Keratinocyte (primary cell): Measurements from ENCODE around the gene CIRBP. TPM values are rescaled to one million over a fixed set of nuclear protein-coding genes. Genes with fewer than 3 reads are reported as not detected.
A peak's percentile ranks its signal among the peaks of the same experiment; 100 is the strongest.

Experiments used
- DNase-seq: peaks from one replicate; pipeline ENCODE4 v3.0.0-alpha.2; 2011; ENCODE audit warnings: low read depth, missing footprints, low spot score
- FAIRE-seq: peaks from 2 replicates; lab custom pipeline; 2011; peaks lifted over from hg19 to GRCh38; lab: Jason Lieb, UNC
- H2AFZ ChIP-seq: 2 replicates; pipeline ENCODE4 v1.6.0; 2012; ENCODE audit warnings: low read length, control low read depth, inconsistent platforms; ENCODE audit not compliant: control insufficient read depth
- H3K27ac ChIP-seq: 2 replicates; pipeline ENCODE4 v1.5.1; 2011; ENCODE audit warnings: low read length; ENCODE audit not compliant: control insufficient read depth, insufficient read depth
- H3K27me3 ChIP-seq: 3 replicates; pipeline ENCODE4 v1.6.0; 2011; ENCODE audit warnings: low read length; ENCODE audit not compliant: control insufficient read depth, insufficient read depth; ENCODE audit errors: extremely low read depth
- H3K36me3 ChIP-seq, 2 experiments: 2 replicates in 1 of 2; 3 replicates in 1 of 2; pipeline ENCODE4 v1.5.1; 2011; ENCODE audit warnings: low read length in 2 of 2, mild to moderate bottlenecking in 1 of 2; ENCODE audit not compliant: control insufficient read depth in 2 of 2, insufficient read depth in 2 of 2; ENCODE audit errors: extremely low read depth in 1 of 2
- H3K4me1 ChIP-seq: 3 replicates; pipeline ENCODE4 v1.5.1; 2011; ENCODE audit warnings: low read length; ENCODE audit not compliant: control insufficient read depth, insufficient read depth; ENCODE audit errors: extremely low read depth
- H3K4me2 ChIP-seq: 3 replicates; pipeline ENCODE4 v1.6.0; 2011; ENCODE audit warnings: low read depth, low read length; ENCODE audit not compliant: control insufficient read depth, insufficient read depth; ENCODE audit errors: extremely low read depth
- H3K4me3 ChIP-seq, 3 experiments: fragments of 200-600 bp in 1 of 3; sonication (generic) in 1 of 3; 2 replicates in 2 of 3; 3 replicates in 1 of 3; pipeline ENCODE4 v1.5.1; 2011 to 2016; ENCODE audit warnings: low read length in 3 of 3, mild to moderate bottlenecking in 3 of 3, control low read depth in 2 of 3, inconsistent platforms in 1 of 3, low read depth in 1 of 3, mixed read lengths in 1 of 3, mixed run types in 1 of 3, moderate library complexity in 1 of 3; ENCODE audit not compliant: control insufficient read depth in 2 of 3, insufficient read depth in 2 of 3; ENCODE audit errors: extremely low read depth in 1 of 3
- H3K79me2 ChIP-seq: 2 replicates; pipeline ENCODE4 v1.6.0; 2012; ENCODE audit warnings: low read length; ENCODE audit not compliant: control insufficient read depth, insufficient read depth
- H3K9ac ChIP-seq: 3 replicates; pipeline ENCODE4 v1.6.0; 2011; ENCODE audit warnings: low read length; ENCODE audit not compliant: control insufficient read depth, insufficient read depth; ENCODE audit errors: extremely low read depth
- H3K9me1 ChIP-seq: 3 replicates; pipeline ENCODE4 v1.6.0; 2011; ENCODE audit warnings: low read length; ENCODE audit not compliant: control insufficient read depth, insufficient read depth; ENCODE audit errors: extremely low read depth
- H3K9me3 ChIP-seq: 2 replicates; pipeline ENCODE4 v1.5.1; 2012; ENCODE audit warnings: low read depth, low read length; ENCODE audit not compliant: control insufficient read depth
- H4K20me1 ChIP-seq: 3 replicates; pipeline ENCODE4 v1.6.0; 2011; ENCODE audit warnings: low read length; ENCODE audit not compliant: control insufficient read depth, insufficient read depth; ENCODE audit errors: extremely low read depth
- EZH2 ChIP-seq: IDR thresholded peaks from one replicate; pipeline ENCODE4 v1.6.1; 2012; ENCODE audit warnings: inconsistent platforms, mild to moderate bottlenecking, low read length, moderate library complexity
- dilution Hi-C: fragments of 300-500 bp; cut with MboI; formaldehyde crosslinking; loops from one replicate; pipeline ENCODE4 v1.7.0; 2020; ENCODE audit warnings: low sequenced_read_pairs; ENCODE audit not compliant: extremely low pct_ligation_motif_present
- polyA plus RNA-seq, 5 experiments: library from polyadenylated mRNA; depleted of rRNA in 3 of 5; stranded (reverse) in 3 of 5; stranded (forward) in 1 of 5; unstranded in 1 of 5; fragments of >200 nt; gene quantifications; 1 replicate in 1 of 5; 2 replicates in 3 of 5; 3 replicates in 1 of 5; pipeline versions ENCODE4 v1.2.1 to v1.2.3, GENCODE V29; 2011 to 2012; ENCODE audit warnings: missing spikeins in 2 of 5, low read depth in 1 of 5, low replicate concordance in 1 of 5
- TF ChIP-seq, protein P1 (sequence below), 3 experiments: IDR thresholded peaks in 1 of 3; conservative IDR thresholded peaks in 1 of 3; optimal IDR thresholded peaks in 1 of 3; 2 replicates in 2 of 3; 3 replicates in 1 of 3; pipeline versions ENCODE3 to v1.5.1; 2011; ENCODE audit warnings: low read length in 3 of 3, mild to moderate bottlenecking in 3 of 3, moderate library complexity in 2 of 3, control low read depth in 1 of 3, inconsistent platforms in 1 of 3; ENCODE audit not compliant: insufficient read depth in 2 of 3; ENCODE audit errors: extremely low read depth in 1 of 3

Gene CIRBP
- polyA plus RNA-seq, 1 donor (not counting 4 experiments of a cell fraction or from before 2014, with no cell fraction given) = 113 TPM

GRCh38 chr19:1313695-1314613, 44.8 kb downstream of the CIRBP start:
- no peaks in the 10 kb centered on the region for H3K36me3 ChIP-seq
- H3K4me1 ChIP-seq = peaks cover 18% of the 10 kb centered on the region
- H4K20me1 ChIP-seq = no peaks in the 10 kb centered on the region
- H3K4me2 ChIP-seq = peak overlapping the region; percentile 69
- H3K27ac ChIP-seq = no peak overlapping the region
- H3K79me2 ChIP-seq = no peaks in the 10 kb centered on the region
- H3K9ac ChIP-seq = no peak overlapping the region
- H2AFZ ChIP-seq = peak overlapping the region; percentile 9
- H3K9me1 ChIP-seq = no peaks in the 10 kb centered on the region
- H3K9me3 ChIP-seq = no peaks in the 10 kb centered on the region
- TF ChIP-seq EZH2 = no peak
- TF ChIP-seq, protein P1, sequence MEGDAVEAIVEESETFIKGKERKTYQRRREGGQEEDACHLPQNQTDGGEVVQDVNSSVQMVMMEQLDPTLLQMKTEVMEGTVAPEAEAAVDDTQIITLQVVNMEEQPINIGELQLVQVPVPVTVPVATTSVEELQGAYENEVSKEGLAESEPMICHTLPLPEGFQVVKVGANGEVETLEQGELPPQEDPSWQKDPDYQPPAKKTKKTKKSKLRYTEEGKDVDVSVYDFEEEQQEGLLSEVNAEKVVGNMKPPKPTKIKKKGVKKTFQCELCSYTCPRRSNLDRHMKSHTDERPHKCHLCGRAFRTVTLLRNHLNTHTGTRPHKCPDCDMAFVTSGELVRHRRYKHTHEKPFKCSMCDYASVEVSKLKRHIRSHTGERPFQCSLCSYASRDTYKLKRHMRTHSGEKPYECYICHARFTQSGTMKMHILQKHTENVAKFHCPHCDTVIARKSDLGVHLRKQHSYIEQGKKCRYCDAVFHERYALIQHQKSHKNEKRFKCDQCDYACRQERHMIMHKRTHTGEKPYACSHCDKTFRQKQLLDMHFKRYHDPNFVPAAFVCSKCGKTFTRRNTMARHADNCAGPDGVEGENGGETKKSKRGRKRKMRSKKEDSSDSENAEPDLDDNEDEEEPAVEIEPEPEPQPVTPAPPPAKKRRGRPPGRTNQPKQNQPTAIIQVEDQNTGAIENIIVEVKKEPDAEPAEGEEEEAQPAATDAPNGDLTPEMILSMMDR (optimal IDR thresholded peaks at IDR 0.05 in 1 of 3, IDR thresholded peaks at IDR 0.05 in 1 of 3, conservative IDR thresholded peaks at IDR 0.05 in 1 of 3; ENCODE audit: extremely low read depth in 1 of 3, insufficient read depth in 2 of 3, low read length in 3 of 3) = no peak
- H3K4me3 ChIP-seq = no peak overlapping the region
- DNase-seq (no peak), FAIRE-seq (peak; percentile 68)
- dilution Hi-C loops = no loop called here
- peaks cover 31% of the 10 kb centered on the region for H3K27me3 ChIP-seq

DNA sequence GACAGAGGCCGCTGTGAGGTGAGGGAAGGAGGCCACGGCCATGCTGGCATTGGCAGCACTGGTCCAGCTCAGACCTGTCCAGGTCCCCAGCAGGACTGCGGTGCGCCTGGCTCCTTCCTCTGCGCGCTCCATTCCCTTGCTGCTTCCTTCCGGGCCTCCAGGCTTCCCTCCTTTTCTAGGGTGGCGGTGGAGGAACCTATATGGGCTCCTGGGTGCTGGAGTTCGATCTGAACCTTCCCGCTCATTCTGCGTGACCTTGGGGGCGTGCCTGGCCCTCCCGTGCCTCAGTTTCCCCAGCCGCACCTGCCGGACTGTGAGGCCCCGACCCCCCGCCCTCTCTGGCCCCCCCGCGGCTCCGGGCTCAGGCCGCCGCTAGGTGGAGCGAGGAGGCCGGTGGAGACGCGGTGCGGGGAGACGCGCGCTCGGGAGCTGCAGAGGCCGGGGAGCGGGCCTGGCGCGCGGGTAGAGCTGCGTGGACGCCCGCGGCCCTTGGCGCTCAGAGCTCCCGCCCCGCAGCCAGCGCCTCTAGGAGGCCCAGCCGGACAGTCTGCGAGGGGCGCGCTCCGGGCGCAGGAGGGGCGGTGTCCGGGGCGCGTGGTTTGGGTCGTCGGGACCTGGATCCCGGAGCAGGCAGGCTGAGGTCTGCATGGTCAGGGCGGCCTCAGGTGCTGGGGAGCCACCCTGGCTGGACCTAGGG, 46.5 kb downstream of the CIRBP start:
- H3K9me1 ChIP-seq = no peaks in the 10 kb centered on the region
- dilution Hi-C loops = no loop called here
- peaks cover 34% of the 10 kb centered on the region for H3K27me3 ChIP-seq
- no peaks in the 10 kb centered on the region for H3K36me3 ChIP-seq
- DNase-seq (no peak), FAIRE-seq (no peak)
- H4K20me1 ChIP-seq = no peaks in the 10 kb centered on the region
- H2AFZ ChIP-seq = no peak overlapping the region
- TF ChIP-seq EZH2 = no peak
- TF ChIP-seq, protein P1 (optimal IDR thresholded peaks at IDR 0.05 in 1 of 3, IDR thresholded peaks at IDR 0.05 in 1 of 3, conservative IDR thresholded peaks at IDR 0.05 in 1 of 3; ENCODE audit: extremely low read depth in 1 of 3, insufficient read depth in 2 of 3, low read length in 3 of 3) = peak in 2 of 3 experiments; percentile 68 to 78
- no peak overlapping the region for H3K27ac ChIP-seq
- no peak overlapping the region for H3K9ac ChIP-seq
- H3K9me3 ChIP-seq = no peaks in the 10 kb centered on the region
- no peaks in the 10 kb centered on the region for H3K79me2 ChIP-seq
- peak overlapping the region in 1 of 3 experiments; percentile 19 for H3K4me3 ChIP-seq
- H3K4me2 ChIP-seq = peak overlapping the region; percentile 17
- H3K4me1 ChIP-seq = peaks cover 18% of the 10 kb centered on the region
